Measurements from ENCODE around the gene KLK13. TPM values are rescaled to one million over a fixed set of nuclear protein-coding genes. Genes with fewer than 3 reads are reported as not detected.
A peak's percentile ranks its signal among the peaks of the same experiment; 100 is the strongest.

Gene KLK13
- total and polyA plus RNA-seq, 2 of the 8 experiments (the other 6 are each of a cell fraction or from before 2014, with no cell fraction given): 4.2 to 4.5 TPM

DNA sequence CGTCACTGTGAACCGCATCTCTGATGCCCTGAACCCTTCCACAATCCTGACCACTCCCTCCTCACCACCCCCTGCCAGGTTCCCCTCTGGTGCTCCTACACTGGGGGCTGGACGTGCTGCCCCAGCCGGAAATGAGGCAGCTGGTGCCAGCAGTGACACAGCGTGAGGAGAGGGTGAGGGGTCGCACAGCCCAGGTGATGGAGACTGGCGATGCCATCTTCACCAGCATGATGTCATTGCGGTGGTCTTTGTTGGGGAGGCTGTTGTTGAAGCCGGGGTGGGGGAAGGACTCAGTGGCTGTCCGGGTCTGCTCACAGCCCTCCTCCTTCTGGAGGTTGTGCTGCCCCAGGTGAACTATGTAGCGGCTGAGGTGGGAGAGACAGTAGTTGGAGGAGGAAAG, 40.9 kb downstream of the KLK13 start:
- Histone ChIP-seq H3K9ac (replicated peaks in 1 of 4; ENCODE audit: extremely low read depth in 1 of 4, low read depth in 3 of 4, low read length in 3 of 4) (no peak overlapping the region), H4K5ac (ENCODE audit: insufficient read length, low read depth, low read length) (no peak overlapping the region), H3K27ac (ENCODE audit: low read depth, low read length) (no peak overlapping the region), H2BK15ac (ENCODE audit: low read length) (peak overlapping the region; percentile 37; the same call in 1 of the 2 replicates), H4K20me1 (replicated peaks in 1 of 2; ENCODE audit: control insufficient read depth in 1 of 2, insufficient read depth in 2 of 2, low read length in 2 of 2) (no peaks in the 10 kb centered on the region), H2BK5ac (ENCODE audit: low read depth, low read length) (no peak overlapping the region), H3K79me2 (ENCODE audit: control insufficient read depth in 1 of 2, insufficient read depth in 2 of 2, low read length in 2 of 2) (no peaks in the 10 kb centered on the region), H3K14ac (ENCODE audit: insufficient read length) (no peak overlapping the region), H2AK5ac (ENCODE audit: low read depth, low read length) (no peak overlapping the region; the same call in 1 of the 2 replicates), H3K4ac (replicated peaks; ENCODE audit: insufficient read length, low read depth, low read length) (no peak overlapping the region), H2BK12ac (ENCODE audit: low read depth, low read length) (peak overlapping the region; percentile 87; the same call in 1 of the 2 replicates), H2BK120ac (replicated peaks; ENCODE audit: low read depth, low read length) (no peak overlapping the region), H3K79me1 (ENCODE audit: low read depth, low read length) (no peaks in the 10 kb centered on the region), H3K18ac (ENCODE audit: extremely low read depth, low read length) (no peak overlapping the region; the same call in 1 of the 2 replicates), H3K23ac (ENCODE audit: insufficient read length) (no peak overlapping the region), H3K4me1 (replicated peaks in 1 of 4; ENCODE audit: control insufficient read depth in 3 of 4, insufficient read depth in 4 of 4, low read length in 3 of 4) (peaks cover 3 to 32% (median 19%) of the 10 kb centered on the region in 4 experiments), H3K36me3 (ENCODE audit: control insufficient read depth in 2 of 4, insufficient read depth in 4 of 4, low read length in 3 of 4) (no peaks in the 10 kb centered on the region), H2AFZ (ENCODE audit: low read length) (no peak overlapping the region), H4K8ac (ENCODE audit: extremely low read depth, insufficient read depth, low read length) (no peak overlapping the region), H3K23me2 (ENCODE audit: low read depth, low read length) (peaks cover 5% of the 10 kb centered on the region; the same call in 1 of the 2 replicates), H2BK20ac (ENCODE audit: low read length) (no peak overlapping the region), H3K9me3 (ENCODE audit: insufficient read depth in 2 of 2, low read depth in 1 of 2, low read length in 1 of 2) (no peaks in the 10 kb centered on the region), H4K91ac (replicated peaks; ENCODE audit: insufficient read length, low read length) (no peak overlapping the region), H3K4me3 (ENCODE audit: extremely low read depth in 1 of 4, insufficient read depth in 2 of 4, low read depth in 3 of 4, low read length in 4 of 4) (no peak overlapping the region), H3K4me2 (ENCODE audit: insufficient read depth in 1 of 2, low read depth in 2 of 2, low read length in 2 of 2) (no peak overlapping the region), H3K27me3 (replicated peaks in 1 of 4; ENCODE audit: control insufficient read depth in 3 of 4, extremely low read depth in 1 of 4, insufficient read depth in 3 of 4, low read length in 3 of 4) (peaks cover 0 to 12% (median 5%) of the 10 kb centered on the region in 4 experiments; a peak in 5 of 7 replicates), H3K56ac (replicated peaks; ENCODE audit: insufficient read length, low read depth, low read length) (no peak overlapping the region)
- POLR2A ChIA-PET (ENCODE audit: partially characterized antibody): interaction anchor here (1.2 kb wide), 1 partner anchor 73 kb away, joined by 3 read pairs; no protein-coding TSS in a partner anchor
- CTCF ChIA-PET (ENCODE audit: partially characterized antibody): interaction anchor here (1.3 to 15.0 kb wide), 3 partner anchors 69 to 95 kb away, joined by 3 to 269 read pairs (median 4); no protein-coding TSS in a partner anchor
- DNase-seq (ENCODE audit: low read depth in 1 of 2, low spot score in 2 of 2) (no peak), FAIRE-seq (no peak)
- 89% methylated on average over 9 of the region's 11 CpGs; no CpG with 5 or more reads in 1 of the 2 experiments for WGBS, 2 experiments (ENCODE audit: extremely low coverage in 1 of 2, insufficient coverage in 1 of 2, insufficient read length in 1 of 2, insufficient replicate concordance in 2 of 2, low coverage in 1 of 2, low lambda C conversion rate in 2 of 2, missing lambda C conversion rate in 1 of 2)
- TF ChIP-seq SRF (IDR thresholded peaks at IDR 0.05; ENCODE audit: low read depth, low read length): no peak
- no peak for TF ChIP-seq SUZ12 (IDR thresholded peaks at IDR 0.05; ENCODE audit: low read length)
- TF ChIP-seq JUND (IDR thresholded peaks at IDR 0.05; ENCODE audit: low read length): no peak
- no peak for TF ChIP-seq NRF1 (IDR thresholded peaks at IDR 0.05; ENCODE audit: low read depth, low read length)
- TF ChIP-seq CREB1 (IDR thresholded peaks at IDR 0.05): no peak
- TF ChIP-seq TAF1 (IDR thresholded peaks at IDR 0.05; ENCODE audit: low read depth, low read length): no peak
- TF ChIP-seq CEBPB (IDR thresholded peaks at IDR 0.05; ENCODE audit: low read depth, low read length): no peak
- TF ChIP-seq GTF2F1 (IDR thresholded peaks at IDR 0.05; ENCODE audit: borderline replicate concordance, low read depth, low read length): no peak
- TF ChIP-seq SIRT6 (IDR thresholded peaks at IDR 0.05; ENCODE audit: low read length): no peak
- no peak for TF ChIP-seq NANOG (IDR thresholded peaks at IDR 0.05; ENCODE audit: insufficient read depth, low read depth, low read length, poor library complexity, severe bottlenecking)
- no peak for TF ChIP-seq RXRA (IDR thresholded peaks at IDR 0.05; ENCODE audit: insufficient read depth, low read depth, low read length)
- no peak for TF ChIP-seq ZNF274 (IDR thresholded peaks at IDR 0.05; ENCODE audit: borderline replicate concordance, extremely low read depth, low read length)
- no peak for TF ChIP-seq EP300 (IDR thresholded peaks at IDR 0.05; ENCODE audit: borderline replicate concordance in 1 of 2, low read depth in 2 of 2, low read length in 2 of 2)
- TF ChIP-seq, protein P1, sequence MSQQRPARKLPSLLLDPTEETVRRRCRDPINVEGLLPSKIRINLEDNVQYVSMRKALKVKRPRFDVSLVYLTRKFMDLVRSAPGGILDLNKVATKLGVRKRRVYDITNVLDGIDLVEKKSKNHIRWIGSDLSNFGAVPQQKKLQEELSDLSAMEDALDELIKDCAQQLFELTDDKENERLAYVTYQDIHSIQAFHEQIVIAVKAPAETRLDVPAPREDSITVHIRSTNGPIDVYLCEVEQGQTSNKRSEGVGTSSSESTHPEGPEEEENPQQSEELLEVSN (IDR thresholded peaks at IDR 0.05): no peak
